GM21529 (cell line): ENCODE measurements around the gene ADAMTS20.

Experiments used
- ATAC-seq: cut with Tn5 transposase; IDR thresholded peaks from one replicate; pipeline ENCODE4 v1.9.1; 2021; ENCODE audit not compliant: unreplicated experiment

The ADAMTS20 gene

DNA sequence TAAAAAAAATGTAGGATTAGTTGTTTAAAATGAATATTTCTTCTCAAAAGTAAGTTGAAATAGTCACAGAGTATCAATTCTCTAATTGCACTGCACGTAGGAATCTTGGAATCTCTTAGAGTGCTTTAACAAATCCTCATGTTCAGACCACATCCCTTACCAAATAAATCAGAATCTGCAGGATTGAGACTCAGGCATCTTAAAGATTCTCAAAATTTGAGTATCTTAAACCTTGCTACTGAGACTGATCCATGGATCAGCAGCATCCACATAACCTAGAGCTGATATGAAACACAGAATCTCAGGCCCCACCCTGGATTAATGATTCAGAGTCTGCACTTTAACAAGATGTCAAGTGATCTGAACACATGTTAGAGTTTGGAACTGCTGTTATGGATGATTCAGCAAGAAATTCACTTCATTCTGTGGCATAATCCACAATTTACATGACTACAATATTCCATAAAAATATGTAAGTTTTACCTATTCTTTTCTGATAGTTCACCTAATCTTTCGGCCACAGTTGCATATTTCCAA, 58.7 kb downstream of the ADAMTS20 start:
- ATAC-seq = no peak

DNA sequence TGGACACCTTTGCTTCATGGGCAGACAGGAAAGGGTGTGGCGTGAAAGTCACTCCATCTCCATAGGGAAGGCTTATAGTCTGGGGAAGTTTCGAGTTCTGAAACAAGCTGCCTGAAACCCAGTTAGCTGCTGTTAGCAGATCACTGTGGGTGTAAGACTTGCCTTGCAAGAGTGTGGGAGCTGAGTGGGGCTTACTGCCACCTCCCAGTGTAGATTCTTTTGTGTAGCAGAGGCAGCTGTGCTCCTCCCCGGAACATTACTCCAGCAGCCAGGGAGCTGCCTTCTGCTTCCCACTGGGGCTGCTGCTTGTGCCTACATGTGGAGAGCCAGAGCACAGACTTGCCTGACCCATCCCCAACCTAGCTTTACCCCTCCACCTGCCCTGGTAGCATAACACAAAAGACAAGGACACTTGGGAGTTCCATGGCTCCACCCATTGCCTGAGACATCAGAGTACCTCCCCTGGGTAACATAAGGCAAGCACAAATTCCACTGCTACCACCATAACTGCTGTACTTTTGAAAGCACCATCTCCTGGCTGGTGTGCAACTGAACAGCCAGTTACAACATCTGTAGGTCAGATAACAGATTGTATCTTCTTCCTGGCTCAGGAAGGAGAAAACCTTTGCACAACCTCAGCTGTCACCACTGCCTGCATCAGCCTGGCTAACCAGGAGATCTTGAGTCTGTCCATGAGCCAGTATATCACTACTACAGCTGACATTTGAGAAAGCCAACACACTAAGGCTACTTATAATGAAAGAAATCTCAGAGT, 69.5 kb downstream of the ADAMTS20 start:
- no peak for ATAC-seq

DNA sequence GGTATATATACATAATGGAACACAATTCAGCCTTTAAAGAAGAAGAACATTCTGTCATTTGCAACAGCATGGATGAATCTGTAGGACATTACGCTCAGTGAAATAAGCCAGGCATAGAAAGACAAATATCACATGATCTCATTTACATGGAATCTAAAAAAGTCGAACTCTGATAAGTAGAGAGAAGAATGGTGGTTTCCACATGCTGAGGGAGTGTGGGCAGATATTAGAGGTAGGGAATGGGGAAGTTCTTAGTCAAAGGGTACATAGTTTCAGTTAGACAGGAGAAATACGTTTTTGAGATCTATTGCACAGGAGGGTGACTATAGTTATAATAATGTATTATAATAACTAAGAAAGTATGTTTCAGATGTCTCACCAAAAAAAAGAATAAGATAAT, 71.4 kb downstream of the ADAMTS20 start:
- no peak for ATAC-seq

DNA sequence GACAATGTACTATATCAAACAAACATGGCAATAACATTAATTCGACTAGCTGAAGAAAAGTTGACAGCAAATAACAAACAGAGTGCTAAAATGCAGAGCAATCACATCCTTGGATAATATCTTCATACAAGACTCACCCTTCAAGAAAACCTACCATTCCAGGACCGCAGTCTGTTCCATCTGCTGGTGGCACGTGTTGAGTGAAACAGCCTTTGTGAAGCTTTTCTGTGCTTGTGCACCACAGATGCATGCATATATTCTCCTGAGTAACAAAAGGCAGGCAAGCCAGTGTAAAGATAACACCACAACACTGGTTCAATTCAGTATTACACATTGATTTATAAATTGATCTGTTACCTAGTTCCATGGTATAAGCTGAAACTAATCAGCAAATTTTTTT, 89.3 kb downstream of the ADAMTS20 start:
- ATAC-seq = no peak

DNA sequence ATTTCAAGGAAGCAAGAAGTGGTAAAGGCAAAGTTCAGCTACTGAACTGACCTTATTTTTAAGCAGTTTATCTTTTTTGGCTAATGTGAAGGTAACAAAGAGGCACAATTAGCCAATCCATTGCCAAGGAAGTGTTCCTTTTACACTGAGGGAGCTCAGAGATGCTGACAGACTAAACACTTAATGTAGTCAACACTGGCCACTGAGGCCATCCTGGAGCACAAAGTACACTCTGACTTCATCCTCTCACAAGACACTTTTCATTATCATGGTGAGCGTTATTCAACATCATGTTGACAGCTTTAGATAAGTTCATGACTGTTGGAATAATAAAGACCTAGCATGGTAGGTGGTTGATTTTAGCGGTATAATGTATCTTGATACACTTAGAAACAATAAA, 89.9 kb downstream of the ADAMTS20 start:
- ATAC-seq = no peak

DNA sequence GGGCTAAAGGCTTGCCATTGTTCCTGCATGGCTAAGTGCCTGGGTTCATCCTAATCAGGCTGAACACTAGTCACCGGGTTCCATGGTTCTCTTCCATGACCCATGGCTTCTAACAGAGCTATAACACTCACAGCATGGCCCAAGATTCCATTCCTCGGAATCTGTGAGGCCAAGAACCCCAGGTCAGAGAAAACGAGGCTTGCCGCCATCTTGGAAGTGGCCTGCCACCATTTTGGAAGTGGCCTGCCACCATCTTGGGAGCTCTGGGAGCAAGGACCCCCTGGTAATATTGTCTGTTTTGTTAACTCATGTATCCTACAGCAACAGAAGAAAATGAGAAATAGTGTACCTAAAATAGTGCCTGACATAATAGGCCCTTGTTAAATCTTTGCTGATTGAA, 92.7 kb downstream of the ADAMTS20 start:
- ATAC-seq = no peak

DNA sequence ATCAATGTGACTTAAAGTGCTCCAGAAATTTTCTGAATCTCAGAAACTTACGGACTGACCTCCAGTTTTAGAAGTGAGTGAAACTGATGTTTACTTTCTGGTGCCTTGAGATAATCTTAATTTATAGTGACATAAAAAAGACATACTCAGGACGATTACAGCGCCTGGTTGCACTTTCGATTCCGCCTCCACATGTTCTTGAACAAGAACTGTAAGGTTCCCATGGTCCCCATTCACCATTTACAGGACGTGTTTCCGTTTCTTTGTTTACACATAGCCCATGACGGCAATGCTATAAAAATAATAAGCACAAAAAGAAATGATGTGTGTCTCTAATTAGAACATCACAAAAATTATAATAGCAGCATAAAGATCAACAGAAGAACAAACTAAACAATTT, 98.2 kb downstream of the ADAMTS20 start:
- ATAC-seq = no peak

DNA sequence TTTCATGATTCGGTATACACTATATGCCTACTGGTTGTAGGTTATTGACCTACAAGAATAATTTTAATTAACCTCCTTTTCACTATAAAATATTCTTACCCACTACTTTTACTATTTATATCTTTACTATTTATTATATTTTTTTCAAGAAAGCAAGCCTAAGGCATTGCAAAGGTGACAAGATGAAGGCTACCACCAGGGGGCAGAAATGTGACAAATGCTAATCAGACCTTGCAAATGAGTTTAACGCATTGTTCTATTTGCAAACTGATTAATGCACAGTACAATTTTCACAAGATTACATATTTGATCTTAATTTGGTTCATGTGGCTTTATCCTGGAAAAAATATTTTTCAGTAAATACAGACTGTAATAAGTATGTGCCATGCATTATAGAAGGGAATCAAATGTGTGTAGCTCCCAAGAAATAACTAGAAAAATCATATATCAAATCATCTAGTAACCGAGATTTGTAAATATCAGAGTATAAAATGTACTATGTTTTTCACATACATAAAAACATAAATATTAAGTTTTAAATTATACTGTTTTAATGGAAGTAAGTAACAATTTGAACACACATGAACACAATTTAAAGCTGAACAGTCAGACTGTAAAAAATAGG, 107.0 kb downstream of the ADAMTS20 start:
- ATAC-seq = peak; percentile 85

DNA sequence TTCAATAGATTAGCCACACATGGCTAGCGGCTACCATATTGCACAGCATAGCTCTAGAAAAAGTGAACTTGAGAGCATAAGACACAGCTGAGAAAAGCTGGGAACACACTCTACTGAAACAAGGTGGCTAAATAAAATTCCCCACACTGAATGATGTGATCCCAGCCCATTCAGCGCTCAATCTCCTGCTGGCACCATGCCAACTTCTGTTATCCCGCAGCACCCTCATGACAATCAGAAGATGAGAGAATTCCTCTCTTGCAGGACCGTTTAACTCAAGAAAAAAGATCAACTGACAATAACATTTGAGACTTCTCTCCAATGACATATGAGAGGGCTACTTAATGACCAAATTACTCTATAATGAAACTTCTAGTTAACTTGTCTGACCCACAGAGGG, 115.4 kb downstream of the ADAMTS20 start:
- ATAC-seq = no peak

DNA sequence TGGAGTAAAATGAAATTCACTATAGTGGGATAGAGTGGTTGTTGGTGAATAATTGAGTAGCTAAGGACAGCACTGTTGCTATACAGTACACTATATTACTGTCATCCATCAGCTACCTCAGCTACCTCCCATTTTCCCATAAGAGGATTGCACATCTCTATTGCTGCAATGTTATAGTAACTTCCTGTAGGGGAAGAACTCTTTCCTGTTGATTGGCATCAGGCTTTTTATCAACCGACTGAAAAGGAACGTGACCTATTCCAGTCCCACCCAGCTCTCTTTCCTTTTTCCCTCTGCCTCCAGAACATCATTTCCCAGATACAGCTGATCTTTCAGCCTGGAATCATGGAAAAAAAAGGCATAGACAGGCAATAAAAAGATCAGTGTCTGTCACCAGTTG, 117.4 kb downstream of the ADAMTS20 start:
- no peak for ATAC-seq

DNA sequence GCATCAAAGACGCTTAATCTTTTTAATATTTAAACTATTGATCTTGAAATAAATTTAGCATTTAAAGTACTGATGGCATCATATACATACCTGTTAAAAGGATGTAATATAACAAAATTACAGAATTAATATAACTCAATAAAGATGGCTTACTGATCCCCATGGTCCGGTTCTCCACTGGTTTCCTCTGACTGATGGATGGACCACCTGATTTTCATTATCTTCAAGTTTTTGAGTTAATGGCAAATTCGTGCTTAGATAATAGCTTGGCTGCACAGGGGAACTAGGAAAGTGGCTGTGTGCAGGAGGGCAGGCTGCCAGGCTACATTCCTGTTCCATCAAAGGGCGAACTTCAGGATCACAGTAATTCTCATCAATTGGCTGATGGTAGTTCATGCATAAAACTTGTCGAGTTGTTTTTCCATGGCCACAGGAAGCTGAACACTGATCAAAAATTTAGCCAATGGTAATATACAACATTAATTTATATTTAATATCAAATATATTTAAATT, 123.9 kb downstream of the ADAMTS20 start:
- no peak for ATAC-seq

DNA sequence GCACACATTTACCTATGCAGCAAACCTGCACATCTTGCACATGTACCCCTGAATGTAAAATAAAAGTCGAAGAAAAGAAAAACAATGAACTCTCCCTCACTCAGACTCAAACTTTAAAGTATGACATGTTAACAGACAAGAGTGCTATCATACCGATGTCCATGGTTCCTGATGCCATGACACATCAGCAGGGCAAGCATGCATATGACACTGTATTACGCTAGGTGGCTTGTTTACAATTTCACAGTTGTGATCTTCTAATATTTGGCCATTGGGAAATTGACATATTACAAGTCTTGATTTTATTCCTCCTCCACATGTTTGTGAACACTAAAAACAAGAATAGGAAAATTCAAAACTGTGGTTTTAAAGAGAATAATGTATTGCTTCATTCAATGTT, 126.6 kb downstream of the ADAMTS20 start:
- ATAC-seq = no peak

DNA sequence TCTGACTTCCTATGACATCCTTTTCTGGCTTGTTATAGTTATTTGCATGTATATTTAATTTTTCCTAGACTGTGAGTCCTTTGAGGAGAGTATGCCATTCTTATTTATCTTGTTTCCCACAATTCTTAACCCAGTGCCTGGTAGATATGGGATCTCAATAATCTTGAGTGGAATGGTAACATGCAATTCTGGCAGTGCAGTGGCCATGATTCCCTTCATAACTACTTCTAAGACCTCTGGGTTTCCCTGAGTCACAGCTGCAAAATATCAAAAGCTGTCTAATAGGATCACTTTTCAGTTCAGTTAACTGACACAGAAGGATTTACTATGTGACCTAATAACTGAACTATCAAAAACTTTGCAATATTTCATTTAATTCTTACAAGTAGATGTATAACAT, 135.0 kb downstream of the ADAMTS20 start:
- ATAC-seq = no peak

DNA sequence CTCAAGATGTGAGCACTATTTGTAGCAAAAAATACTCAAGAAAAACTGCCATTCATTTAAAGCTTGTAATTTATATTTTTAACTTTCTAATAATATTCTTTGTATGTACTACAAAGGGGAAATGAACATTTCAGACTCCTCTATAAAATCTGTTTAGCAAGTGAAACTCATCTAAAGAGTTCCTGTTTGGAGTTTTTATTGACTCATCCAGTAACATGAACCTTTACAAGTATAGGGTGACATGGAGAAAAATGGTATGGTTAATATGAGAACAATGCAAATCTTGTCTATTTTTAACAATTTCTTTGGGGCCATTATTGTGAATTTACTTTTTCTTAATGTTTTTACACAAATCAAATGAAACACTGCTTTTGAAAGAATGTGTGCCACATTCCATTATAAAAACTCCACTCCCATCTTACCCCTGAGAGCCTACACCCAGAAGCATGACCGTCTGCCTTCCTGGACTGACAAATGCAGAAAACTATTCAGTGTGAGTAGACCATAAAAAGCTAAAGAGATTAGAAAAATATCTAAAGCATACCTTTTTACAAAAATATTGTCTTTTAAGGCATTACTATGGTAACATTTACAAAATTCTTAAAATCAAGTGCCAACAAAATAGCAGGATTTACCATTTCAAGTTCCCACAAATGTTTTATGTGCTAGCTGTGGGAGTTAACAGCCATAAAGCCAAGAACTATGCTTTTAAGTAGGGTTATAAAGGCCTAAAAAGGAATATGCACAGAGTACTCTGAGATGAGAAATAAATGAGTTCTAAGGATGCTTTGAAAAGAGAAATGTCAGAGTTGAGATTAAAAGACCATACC, 144.0 kb downstream of the ADAMTS20 start:
- peak; percentile 84 for ATAC-seq

DNA sequence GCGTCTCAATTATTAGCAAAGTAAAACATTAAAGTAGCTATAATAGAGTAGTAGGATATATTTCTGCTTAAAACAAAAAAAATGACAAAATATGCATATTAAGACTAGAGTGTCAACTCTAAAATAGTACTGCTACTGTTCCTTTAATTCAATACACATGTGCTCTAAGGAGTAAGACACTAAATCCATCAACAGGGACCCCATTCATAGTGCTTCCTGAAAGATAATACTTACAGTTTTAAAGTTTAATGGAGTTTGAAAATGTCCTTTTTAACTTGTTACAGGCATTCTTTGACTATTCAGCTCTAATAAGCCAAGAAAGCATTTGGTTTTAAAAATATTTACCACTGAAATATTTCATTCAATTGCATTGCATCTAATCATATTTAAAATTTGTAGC, 145.2 kb downstream of the ADAMTS20 start:
- no peak for ATAC-seq

DNA sequence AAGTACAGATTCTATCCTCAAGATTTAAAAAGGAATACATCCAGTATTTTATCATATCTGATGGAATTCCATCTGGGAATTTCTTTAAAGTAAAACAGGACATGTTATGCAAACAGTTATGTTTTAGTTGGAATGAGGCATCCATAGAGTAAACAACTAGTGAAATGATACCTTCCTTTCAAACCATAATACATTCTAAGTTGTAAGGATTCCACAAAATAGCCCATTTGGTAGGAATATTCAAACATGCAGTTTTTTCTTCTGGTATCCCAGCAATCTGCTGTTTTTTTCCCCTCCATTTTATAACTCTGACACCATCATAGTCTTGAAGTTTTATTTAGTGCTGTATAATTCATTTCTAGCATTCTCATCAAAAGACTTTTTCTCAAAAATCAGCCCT, 149.6 kb downstream of the ADAMTS20 start:
- ATAC-seq = no peak

DNA sequence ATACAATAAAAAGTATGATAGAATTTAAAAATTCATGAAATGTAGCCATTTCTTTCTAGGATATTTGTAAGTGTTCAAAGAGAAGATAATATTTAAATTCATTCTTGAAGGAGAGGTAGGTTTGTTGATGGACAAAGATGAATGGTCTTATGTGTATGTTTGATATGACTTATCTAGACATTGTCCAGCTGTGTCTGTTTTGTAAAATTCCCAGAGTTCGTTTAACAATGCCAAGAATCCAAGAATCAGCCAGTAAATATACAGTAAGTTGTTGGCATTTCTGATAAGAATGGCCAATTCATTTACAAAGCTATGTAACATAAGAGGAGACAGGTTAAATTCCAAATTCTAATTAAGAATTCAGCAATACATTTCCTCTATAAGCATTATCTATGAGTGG, 150.9 kb downstream of the ADAMTS20 start:
- no peak for ATAC-seq

DNA sequence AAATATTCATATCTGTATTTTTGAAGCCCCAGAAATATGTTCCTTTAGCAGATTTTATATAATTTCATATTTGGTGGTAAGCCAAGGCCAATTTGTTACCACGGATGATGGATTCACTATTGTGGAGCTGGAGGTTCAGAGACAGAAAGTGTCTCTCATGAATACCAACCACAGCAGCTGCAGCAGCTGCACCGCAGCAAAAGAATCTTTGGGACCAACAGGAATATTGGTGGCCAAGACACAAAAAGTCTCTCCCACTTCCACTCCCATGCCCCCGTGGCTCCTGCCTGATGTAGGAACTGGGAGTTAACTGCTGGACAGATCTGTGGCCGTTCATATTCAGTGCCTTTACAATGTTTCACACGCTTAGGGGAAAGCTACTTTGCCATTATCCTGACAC, 155.3 kb downstream of the ADAMTS20 start:
- ATAC-seq = no peak

DNA sequence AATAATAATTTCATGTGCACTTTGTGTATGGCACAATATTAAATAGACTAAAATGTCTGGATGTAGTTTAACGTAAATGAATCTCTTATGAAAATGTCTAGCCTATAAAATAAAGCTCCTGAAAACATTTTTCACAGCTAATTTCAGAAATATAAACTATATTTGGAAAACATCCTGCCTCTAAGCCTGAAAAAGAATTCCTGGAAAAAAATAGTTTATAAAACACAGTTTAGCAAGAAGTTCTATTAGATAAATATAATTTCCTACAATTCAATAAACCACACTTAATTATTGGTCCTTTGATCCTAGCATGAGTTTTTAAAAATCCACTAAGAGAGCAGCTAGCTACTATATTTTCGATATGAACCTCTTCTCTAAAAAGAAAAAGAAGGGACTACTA, 159.9 kb downstream of the ADAMTS20 start:
- no peak for ATAC-seq

DNA sequence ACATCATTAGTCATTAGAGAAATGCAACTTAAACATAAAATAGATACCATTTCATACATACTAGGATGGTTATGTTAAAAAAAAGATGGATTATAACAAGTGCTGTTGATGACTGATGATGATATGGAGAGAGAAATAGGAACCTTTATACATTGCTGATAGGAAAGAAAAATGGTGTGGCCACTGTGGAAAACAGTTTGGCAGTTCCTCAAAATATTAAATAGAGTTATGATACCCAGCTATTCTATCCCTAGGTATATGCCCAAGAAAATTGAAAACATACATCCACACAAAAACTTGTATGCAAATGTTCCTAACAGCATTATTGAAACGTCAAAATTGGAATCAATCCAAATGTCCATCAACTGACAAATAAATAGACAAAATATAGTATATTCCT, 170.1 kb downstream of the ADAMTS20 start:
- ATAC-seq = no peak

DNA sequence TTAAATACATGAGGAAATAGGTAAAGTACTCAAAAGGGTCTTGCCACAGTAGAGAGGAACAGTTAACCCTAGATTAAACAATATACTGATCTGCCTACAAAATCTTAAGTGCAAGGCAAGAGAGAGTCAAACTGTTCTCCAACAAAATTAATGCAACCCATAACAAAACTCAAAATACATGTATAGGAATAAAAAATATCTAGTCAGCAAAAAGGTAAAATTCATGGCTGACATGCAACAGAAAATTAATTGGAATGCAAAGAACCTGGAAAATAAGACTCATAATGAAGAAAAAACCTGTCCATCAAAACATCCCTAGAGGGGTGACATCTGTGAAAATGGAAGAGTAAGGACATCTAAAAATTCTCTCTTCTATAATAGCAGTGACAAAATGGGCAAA, 173.6 kb downstream of the ADAMTS20 start:
- ATAC-seq = no peak

DNA sequence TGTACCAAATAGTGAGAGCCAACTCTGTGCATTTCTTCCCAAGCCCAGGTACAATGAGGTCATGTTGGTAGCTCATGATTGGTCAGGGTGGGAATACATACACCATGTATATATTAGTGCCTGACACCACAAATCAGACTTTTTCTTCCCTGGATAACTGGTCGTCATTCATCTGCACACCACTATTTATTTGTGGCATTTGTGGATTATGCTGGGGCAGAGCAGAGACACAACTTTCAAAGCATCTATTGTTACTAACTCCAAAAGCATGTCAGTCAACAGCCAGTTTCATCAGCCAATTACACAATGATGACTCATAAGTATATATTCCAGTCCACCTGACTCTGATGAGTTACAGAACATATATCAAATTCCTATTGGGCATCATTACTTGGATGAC, 181.7 kb downstream of the ADAMTS20 start:
- no peak for ATAC-seq
